NCI-H2029 treated with DMSO at 0.1 percent for 48 hours (cell line): ENCODE data around the gene SECISBP2.

ENCODE experiments used
- DNase-seq: peaks from one replicate; lab custom pipeline; 2025; lab: John Stamatoyannopoulos, UW

SECISBP2 gene

GRCh38 chr9:89383030-89383720 lies 64.9 kb downstream of the SECISBP2 start:
- DNase-seq = no peak

- DNase-seq = no peak
Measured at GRCh38 chr9:89383721-89384300, 65.5 kb downstream of the SECISBP2 start.

GRCh38 chr9:89384783-89385182 lies 66.5 kb downstream of the SECISBP2 start:
- no peak for DNase-seq

DNA sequence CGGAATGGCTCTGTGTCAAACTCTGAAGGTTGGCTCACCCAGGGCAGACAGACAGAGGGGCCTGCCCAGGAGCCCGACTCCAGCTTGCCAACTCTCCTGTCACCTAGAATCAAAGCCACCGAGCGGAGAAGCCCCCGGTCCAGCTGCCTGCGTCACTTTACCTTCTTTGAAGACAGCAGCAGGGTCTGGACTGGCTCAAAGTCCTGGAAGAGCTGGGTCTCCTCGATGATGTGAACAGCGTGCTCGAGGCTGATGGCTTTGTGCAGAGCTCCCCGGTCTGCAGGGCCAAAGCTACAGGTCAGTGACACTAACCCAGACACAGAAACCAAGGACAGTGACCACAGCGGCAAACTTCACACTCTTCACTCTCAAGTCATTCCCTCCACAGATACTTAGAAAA lies 67.9 kb downstream of the SECISBP2 start:
- no peak for DNase-seq

DNA sequence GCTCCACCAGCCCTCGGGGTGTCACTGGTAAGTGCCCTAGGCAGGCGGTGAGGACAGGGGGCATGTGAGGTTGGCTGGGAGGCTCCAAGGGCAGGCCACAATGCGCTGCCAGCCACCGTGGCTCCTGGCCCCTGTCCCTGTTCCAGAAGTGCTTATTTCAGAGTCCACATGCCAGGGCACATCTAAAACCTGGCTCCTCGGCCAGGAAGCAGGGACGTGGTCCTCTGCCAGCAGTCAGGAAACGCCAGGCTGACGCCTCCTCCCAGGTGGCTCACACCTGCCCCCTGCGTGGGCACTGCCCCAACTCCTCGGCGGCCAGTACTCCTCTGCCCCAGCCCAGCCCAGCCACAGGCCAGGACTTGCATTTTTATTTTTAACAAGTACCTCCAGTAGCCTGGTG lies 68.5 kb downstream of the SECISBP2 start:
- DNase-seq = peak; percentile 66

GRCh38 chr9:89387197-89387849 lies 69.0 kb downstream of the SECISBP2 start:
- peak; percentile 56 for DNase-seq

- no peak for DNase-seq
Measured at GRCh38 chr9:89388084-89388867, 70.0 kb downstream of the SECISBP2 start.

DNA sequence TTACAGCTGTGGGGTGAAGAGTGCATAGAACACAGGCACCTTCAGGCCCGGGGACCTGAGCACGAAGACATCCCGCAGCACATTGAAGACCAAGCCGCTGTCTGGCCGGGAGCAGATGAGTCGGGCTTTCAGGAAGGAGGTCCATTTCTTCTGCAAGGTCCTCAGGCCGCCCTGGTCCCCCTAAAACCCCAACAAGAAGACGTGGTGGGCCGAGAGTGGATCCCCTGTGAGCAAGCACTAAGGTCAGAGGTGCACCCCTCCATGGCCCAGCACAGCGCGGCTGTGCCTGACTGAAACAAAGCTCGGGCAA lies 70.5 kb downstream of the SECISBP2 start:
- DNase-seq = no peak

GRCh38 chr9:89390068-89390555 lies 71.8 kb downstream of the SECISBP2 start:
- DNase-seq = no peak

- DNase-seq = no peak
Measured at GRCh38 chr9:89390578-89391116, 72.3 kb downstream of the SECISBP2 start.

- no peak for DNase-seq
Measured at GRCh38 chr9:89391585-89391984, 73.3 kb downstream of the SECISBP2 start.

DNA sequence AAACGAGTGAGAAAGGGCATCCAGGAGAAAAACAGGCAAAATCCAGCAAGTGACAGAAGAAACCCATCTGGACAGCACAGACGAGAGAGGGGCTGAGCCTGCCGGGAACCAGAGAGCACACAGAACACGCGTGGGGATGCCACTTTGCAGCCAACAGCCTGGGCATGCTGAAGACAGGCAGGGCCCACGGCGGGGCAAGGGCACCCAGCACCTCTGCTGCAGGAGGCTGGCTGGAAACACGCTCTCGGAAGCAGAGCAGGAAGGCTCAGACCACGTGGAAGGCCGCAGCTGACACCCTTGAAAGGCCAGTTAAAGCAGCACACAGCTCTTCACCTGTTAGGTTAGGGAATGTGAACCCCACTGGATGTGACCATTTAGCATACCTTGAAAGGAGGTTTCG lies 76.1 kb downstream of the SECISBP2 start:
- no peak for DNase-seq

- no peak for DNase-seq
Measured at GRCh38 chr9:89395931-89396710, 77.8 kb downstream of the SECISBP2 start.

DNA sequence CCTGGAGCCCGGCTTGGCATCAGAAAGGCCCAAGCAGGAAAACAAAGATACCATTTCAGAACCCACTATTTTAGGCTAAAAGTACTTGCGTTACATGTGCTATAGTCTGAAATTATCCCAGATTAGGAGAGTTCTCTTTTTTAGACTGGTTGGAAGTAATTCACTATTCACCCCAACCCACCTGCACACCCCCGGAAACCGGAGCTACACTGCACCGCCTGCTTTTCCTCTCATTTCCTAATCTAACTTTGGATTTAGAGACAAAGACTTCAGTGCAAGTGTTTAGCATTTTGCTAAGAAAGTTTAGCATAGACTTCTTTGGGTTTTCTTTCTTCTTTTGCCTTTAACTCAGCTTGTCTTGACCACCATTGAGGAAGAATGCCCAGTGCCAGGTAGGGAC lies 79.2 kb downstream of the SECISBP2 start:
- DNase-seq = no peak

- no peak for DNase-seq
Measured at GRCh38 chr9:89398621-89399020, 80.3 kb downstream of the SECISBP2 start.

GRCh38 chr9:89400403-89401116 lies 82.3 kb downstream of the SECISBP2 start:
- no peak for DNase-seq

DNA sequence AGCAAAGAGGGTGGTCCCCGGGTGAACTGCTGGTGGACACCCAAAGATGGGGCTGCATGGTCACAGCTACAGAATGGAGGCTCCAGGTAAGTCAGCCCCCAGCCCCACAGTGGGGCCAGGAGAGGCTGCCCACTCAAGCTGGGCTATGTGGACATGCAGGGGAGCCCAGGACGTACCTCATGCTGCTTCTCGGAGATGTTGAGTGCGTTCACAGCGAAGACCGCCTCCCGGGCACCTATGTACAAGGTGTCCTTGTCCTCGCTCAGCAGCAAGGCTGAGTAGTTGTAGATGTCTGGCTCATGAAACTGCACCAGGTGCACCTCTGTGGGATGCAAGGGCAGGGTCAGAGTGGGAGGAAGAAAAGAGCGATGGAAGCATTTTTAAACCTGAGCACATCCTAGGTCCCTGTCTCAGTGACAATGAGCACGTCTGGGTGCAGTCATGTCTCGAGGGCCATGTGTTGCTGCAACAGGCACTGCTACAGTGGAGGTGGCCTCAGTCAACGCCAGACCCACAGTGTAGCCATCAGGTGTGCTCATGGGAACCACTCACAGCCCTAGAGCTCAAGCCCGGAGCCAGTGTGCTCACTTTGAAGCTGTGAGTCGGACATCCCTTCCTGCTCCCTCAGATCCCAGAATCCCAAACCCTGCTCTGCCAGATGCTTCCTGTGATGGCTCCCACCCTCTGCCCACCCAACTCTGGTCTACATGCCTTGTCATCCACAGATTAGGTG lies 84.6 kb downstream of the SECISBP2 start:
- DNase-seq = no peak

DNA sequence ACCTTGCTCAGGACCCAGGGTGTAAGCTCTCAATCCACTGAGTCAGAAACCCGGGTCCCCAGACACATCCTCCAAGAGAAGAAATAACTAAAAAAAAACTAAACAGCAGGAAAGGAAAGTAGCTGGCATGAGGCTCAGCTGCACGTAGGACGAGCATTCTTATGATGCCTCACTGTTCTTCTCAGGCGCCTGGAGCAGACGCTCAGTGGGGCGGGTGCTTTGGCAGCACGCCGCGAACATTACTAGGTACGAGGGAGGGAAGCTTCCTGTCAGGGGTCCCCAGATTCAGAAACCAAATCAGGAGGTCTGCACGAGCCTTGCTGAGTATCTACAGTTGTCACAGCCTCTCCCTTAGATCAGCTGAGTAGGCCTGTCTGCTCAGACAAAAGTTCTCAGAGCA lies 85.8 kb downstream of the SECISBP2 start:
- DNase-seq = no peak

DNA sequence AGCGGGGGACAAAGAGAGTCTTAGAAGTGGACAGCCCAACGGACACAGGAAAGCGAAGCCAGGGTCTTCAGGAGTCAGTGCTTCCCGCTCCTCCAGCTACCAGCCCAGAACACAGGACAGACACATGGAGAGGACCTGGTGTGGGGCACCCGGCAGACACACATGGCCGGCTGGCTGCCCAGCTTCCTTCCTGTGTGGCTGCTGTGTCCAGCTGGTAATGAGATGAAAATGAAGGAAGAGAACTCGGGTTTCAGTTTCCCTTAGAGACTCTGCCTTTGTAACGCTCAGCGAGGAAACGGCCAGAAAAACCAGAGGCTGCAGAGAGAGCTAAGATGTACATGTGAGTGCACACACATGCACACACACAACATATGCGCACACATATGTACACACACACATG lies 87.5 kb downstream of the SECISBP2 start:
- no peak for DNase-seq

- DNase-seq = no peak
Measured at GRCh38 chr9:89407070-89407469, 88.8 kb downstream of the SECISBP2 start.
